DMS 273 treated with DMSO at 0.1 percent for 48 hours (cell line): Measurements from ENCODE around the gene CC2D1A.

Experiments
- DNase-seq: peaks from one replicate; lab custom pipeline; 2025; lab: John Stamatoyannopoulos, UW

The CC2D1A gene

DNA sequence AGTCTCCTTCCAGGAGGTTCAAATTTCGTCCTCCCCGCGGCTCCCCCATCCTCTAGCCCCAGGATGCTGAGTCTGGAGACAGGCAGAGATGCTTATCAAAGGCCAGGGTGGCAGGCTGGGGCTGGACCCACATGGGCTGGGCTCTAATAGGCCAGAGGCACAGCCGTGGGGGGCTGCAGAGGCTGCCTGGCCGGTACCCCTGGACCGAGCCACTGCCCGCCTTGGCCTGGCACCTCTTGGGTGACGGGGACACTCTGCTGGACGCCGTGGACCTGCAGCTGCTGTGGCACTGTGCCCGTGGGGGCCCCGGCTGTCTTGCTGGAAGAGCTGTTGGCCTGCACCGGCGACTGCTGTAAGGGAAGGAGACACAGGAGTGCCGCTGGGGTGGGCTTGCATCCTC lies 74.3 kb downstream of the CC2D1A start:
- no peak for DNase-seq
